Ovary (tissue), 9 donors: Measurements from ENCODE around the gene MIPEP. TPM values are rescaled to one million over a fixed set of nuclear protein-coding genes. Genes with fewer than 3 reads are reported as not detected.

ENCODE experiments used
- DNase-seq, 5 donors: peaks; one replicate each; pipeline ENCODE4 v3.0.0-alpha.2; 2019 to 2020
- H3K27ac ChIP-seq, 2 donors: fragments of 200-600 bp; one replicate each; pipeline versions ENCODE4 v1.5.1 to v1.8.0; 2019 to 2022
- H3K27me3 ChIP-seq: fragments of 200-600 bp; one replicate; pipeline ENCODE4 v1.8.0; 2022
- H3K36me3 ChIP-seq: fragments of 200-600 bp; sonication (generic); one replicate; pipeline ENCODE4 v1.5.1; 2019
- H3K4me1 ChIP-seq: one replicate; pipeline ENCODE4 v1.8.1; 2013; ENCODE audit warnings: mild to moderate bottlenecking, moderate library complexity; ENCODE audit not compliant: insufficient read depth
- H3K4me3 ChIP-seq: fragments of 200-600 bp; sonication (generic); one replicate; pipeline ENCODE4 v1.5.1; 2017
- H3K9me3 ChIP-seq, 2 donors: fragments of 200-600 bp in 1 of 2; sonication (generic) in 1 of 2; one replicate each; pipeline versions ENCODE4 v1.5.1 to v1.8.1; 2013 to 2019; ENCODE audit warnings: mild to moderate bottlenecking in 1 of 2, moderate library complexity in 1 of 2
- EP300 ChIP-seq: sonication (generic); formaldehyde crosslinking; IDR thresholded peaks from one replicate; pipeline ENCODE4 v1.6.1; 2017; ENCODE audit warnings: antibody characterized with exemption
- POLR2A ChIP-seq: fragments of 450-650 bp; IDR thresholded peaks from one replicate; pipeline ENCODE4 v1.6.1; 2017; ENCODE audit warnings: antibody characterized with exemption, mild to moderate bottlenecking, moderate library complexity
- WGBS, 3 donors: extraction: QIAGEN DNeasy Blood & Tissue Kit in 1 of 3; methylation state at CpG; one replicate each; pipeline versions ENCODE4 v1.1.5 to v1.1.7; 2013 to 2017; 5-methylcytosine and 5-hydroxymethylcytosine counted together
- intact Hi-C, 4 donors: fragments of 100-400 bp; cut with DNase I; formaldehyde crosslinking; loops; one replicate each; pipeline versions ENCODE4 v1.11.0 to v1.15.1; 2022 to 2023
- polyA plus RNA-seq, 2 donors: library from polyadenylated mRNA; stranded (reverse); fragments of 200-250 nt in 1 of 2; fragments of 350-450 nt in 1 of 2; fragmentation: Illumina TruSeq in 1 of 2; extraction: RNeasy Lipid Tissue Mini Kit (QIAGEN cat#74804) in 1 of 2; gene quantifications; one replicate each; pipeline ENCODE4 v1.2.3, GENCODE V29; 2013 to 2014
- total RNA-seq, 7 donors: library from RNA; depleted of rRNA in 2 of 7; stranded (reverse); fragments of >200 nt in 2 of 7; fragmentation: NEBNext Ultra II Directional in 3 of 7; extraction: Animal tissue kit (Norgen Biotek cat#: 25700) in 3 of 7; gene quantifications; one replicate each; pipeline versions ENCODE4 v1.1.0 to v1.2.4, GENCODE V29; 2016 to 2023
- TF ChIP-seq, protein P1 (sequence below), 3 donors: fragments of 450-650 bp in 2 of 3; fragments of 200-600 bp in 1 of 3; IDR thresholded peaks; one replicate each; pipeline versions ENCODE4 v1.5.1 to v1.8.0; 2016 to 2022; ENCODE audit warnings: antibody characterized with exemption in 3 of 3, mild to moderate bottlenecking in 1 of 3
- donor health status: DM: no; HTN: no; CAD: no; lungs with moderate emphysema.
- donor health status: DM: no; HTN: no; CAD: no.
- donor health status: Bipolar disorder and iron deficiency.
- donor health status: DM: yes; HTN: yes; CAD: no.
- donor health status: DM: no; HTN: no; CAD: no.
- donor health status: DM: yes; HTN: yes; CAD: no.

MIPEP gene
- total and polyA plus RNA-seq, 9 donors: 7.1 to 18.8 (median 12.9) TPM

DNA sequence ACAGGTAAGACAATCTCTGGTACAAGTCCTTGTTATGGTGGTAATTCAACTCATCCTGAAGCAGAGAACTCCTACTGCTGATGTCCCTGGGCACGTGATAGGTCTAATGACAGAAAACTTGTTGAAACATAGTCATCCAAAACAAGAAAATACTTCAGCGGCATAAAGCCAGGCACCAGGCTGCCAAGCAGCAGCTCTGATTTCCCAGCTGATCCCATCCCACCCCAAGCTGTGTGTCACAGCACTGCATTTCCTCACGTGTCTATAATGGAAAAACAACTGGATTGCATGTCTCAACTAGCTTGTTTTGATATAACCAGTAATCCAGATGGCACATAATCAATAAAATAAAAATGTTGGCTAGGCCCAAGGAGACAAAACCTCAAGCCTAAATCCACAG, 64.8 kb downstream of the MIPEP start:
- H3K4me3 ChIP-seq: no peak overlapping the region
- no peaks in the 10 kb centered on the region for H3K27me3 ChIP-seq
- no peaks in the 10 kb centered on the region for H3K9me3 ChIP-seq
- DNase-seq: no peak
- H3K36me3 ChIP-seq: no peaks in the 10 kb centered on the region
- WGBS, 3 donors: 13 to 41% (median 25%) methylated on average over 3 of the region's 3 CpGs
- H3K27ac ChIP-seq: no peak overlapping the region
- peaks cover 9% of the 10 kb centered on the region for H3K4me1 ChIP-seq
- intact Hi-C loops: no loop called here
- no peak for TF ChIP-seq POLR2A
- no peak for TF ChIP-seq EP300
- TF ChIP-seq, protein P1, sequence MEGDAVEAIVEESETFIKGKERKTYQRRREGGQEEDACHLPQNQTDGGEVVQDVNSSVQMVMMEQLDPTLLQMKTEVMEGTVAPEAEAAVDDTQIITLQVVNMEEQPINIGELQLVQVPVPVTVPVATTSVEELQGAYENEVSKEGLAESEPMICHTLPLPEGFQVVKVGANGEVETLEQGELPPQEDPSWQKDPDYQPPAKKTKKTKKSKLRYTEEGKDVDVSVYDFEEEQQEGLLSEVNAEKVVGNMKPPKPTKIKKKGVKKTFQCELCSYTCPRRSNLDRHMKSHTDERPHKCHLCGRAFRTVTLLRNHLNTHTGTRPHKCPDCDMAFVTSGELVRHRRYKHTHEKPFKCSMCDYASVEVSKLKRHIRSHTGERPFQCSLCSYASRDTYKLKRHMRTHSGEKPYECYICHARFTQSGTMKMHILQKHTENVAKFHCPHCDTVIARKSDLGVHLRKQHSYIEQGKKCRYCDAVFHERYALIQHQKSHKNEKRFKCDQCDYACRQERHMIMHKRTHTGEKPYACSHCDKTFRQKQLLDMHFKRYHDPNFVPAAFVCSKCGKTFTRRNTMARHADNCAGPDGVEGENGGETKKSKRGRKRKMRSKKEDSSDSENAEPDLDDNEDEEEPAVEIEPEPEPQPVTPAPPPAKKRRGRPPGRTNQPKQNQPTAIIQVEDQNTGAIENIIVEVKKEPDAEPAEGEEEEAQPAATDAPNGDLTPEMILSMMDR (IDR thresholded peaks at IDR 0.05): no peak

DNA sequence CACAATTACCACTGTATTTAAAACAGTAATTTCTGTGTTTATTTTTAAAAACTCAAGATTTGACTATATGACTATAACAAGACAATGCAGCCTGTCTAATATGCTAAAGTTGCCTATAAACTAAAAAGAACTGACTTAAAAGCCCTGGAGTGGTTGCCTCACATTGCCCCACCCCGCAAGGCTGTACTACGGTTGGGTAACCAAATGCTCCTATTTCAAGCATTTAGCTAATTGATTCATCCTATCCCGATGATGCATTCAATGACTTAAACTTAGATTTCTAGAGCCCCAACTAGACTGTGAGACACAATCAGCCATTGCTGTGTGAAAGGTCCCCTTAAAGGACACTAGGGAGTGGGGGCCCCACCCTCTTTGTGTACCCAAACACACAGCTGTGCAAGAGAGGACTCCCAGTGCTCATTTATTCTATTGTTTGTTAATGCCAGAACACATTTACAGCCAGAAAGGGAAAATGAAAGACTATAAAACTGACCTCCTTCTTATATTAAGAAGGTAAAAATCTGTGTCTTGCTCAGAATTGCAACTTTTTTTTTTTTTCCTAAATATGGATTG, 66.9 kb downstream of the MIPEP start:
- Histone ChIP-seq H3K27ac (no peak overlapping the region), H3K4me3 (no peak overlapping the region), H3K27me3 (no peaks in the 10 kb centered on the region), H3K9me3 (no peaks in the 10 kb centered on the region), H3K4me1 (peaks cover 9% of the 10 kb centered on the region), H3K36me3 (no peaks in the 10 kb centered on the region)
- intact Hi-C loops: no loop called here
- no peak for DNase-seq
- TF ChIP-seq EP300 (no peak), POLR2A (no peak)
- TF ChIP-seq, protein P1 (IDR thresholded peaks at IDR 0.05): no peak
- 95 to 97% (median 95%) methylated on average over 3 of the region's 3 CpGs for WGBS, 3 donors

DNA sequence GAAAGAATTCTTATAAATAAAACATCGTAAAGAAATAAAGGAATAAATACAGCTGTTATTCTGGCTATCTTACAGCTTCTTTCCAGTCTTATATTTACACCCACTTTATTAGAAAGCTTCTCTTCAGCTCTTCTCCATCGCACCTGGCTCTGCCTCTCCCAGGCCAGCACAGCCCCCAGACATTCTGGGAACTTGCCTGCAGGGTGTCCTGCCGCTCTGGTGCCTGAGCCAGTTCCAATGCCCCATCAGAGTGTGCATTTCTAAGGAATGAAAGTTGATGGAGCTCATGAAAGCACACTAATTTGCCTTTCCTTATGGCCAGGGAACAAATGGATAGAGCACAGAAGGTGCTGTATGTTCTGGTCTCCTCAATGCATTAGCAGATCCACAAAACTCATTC, 68.7 kb downstream of the MIPEP start:
- peaks cover 9% of the 10 kb centered on the region for H3K4me1 ChIP-seq
- WGBS, 3 donors: 77 to 96% (median 91%) methylated on average over 3 of the region's 3 CpGs
- H3K27ac ChIP-seq: no peak overlapping the region
- TF ChIP-seq, protein P1 (IDR thresholded peaks at IDR 0.05): no peak
- no peak for TF ChIP-seq POLR2A
- TF ChIP-seq EP300: no peak
- no peaks in the 10 kb centered on the region for H3K9me3 ChIP-seq
- no peak overlapping the region for H3K4me3 ChIP-seq
- no peaks in the 10 kb centered on the region for H3K27me3 ChIP-seq
- DNase-seq: no peak
- intact Hi-C loops: no loop called here
- H3K36me3 ChIP-seq: no peaks in the 10 kb centered on the region

DNA sequence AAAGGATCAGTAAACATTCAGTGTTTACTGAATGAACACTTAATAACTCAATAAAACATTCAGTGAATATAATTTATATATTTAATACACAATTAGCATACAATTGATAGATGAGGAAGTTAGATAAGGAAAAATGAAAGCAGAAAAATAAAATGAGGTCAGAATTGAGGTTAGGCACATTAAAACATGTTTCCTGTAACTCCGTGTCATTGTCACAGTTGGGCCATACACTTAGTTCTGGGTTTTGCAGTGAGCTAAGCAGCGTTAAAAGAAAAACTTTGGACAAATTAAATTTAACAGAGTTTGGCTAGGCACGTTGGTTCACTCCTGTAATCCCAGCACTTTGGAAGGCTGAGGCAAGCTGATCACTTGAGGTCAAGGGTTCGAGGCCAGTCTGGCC, 71.4 kb downstream of the MIPEP start:
- no peaks in the 10 kb centered on the region for H3K27me3 ChIP-seq
- H3K27ac ChIP-seq: no peak overlapping the region
- 83 to 93% (median 93%) methylated on average over 4 of the region's 4 CpGs for WGBS, 3 donors
- H3K9me3 ChIP-seq: no peaks in the 10 kb centered on the region
- no peak overlapping the region for H3K4me3 ChIP-seq
- no peaks in the 10 kb centered on the region for H3K36me3 ChIP-seq
- intact Hi-C loops: no loop called here
- no peak for DNase-seq
- no peaks in the 10 kb centered on the region for H3K4me1 ChIP-seq
- TF ChIP-seq POLR2A: no peak
- TF ChIP-seq, protein P1 (IDR thresholded peaks at IDR 0.05): no peak
- TF ChIP-seq EP300: no peak
